ENCODE measurements around the gene PDE1A.

DNA sequence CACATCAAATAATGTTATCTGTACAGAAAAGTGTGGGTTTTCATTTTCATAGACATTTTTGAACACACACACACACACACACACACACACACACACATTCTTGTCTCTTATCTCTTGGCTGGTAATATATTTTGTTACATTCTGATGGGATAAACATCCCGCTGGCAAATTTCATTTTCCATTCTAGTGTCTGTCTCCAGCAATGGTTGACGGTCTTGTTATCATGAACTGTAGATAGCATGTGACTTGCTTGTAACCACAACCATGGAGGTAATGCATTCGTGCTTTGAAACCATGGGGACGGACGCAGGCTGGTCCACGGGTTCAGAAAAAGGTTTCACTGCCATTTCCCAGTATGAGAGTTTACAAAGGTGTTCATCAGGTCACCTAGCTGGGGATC is 284.8 kb downstream of the PDE1A start:
- TF ChIP-seq PHF8 (IDR thresholded peaks at IDR 0.05; ENCODE audit: borderline replicate concordance, low read depth) (no peak), POLR2A (IDR thresholded peaks at IDR 0.05; ENCODE audit: low read length) (no peak), RCOR1 (IDR thresholded peaks at IDR 0.05; ENCODE audit: low read depth, low read length) (no peak), RFX5 (IDR thresholded peaks at IDR 0.05) (no peak), RARB (CRISPR knock-in tag; IDR thresholded peaks at IDR 0.05) (no peak), BHLHE40 (IDR thresholded peaks at IDR 0.05; ENCODE audit: low read depth, low read length) (no peak), ZC3H11A (IDR thresholded peaks at IDR 0.05) (no peak), NFE2L2 (conservative IDR thresholded peaks at IDR 0.05; ENCODE audit: low read length) (no peak), ESRRA (IDR thresholded peaks at IDR 0.05; ENCODE audit: borderline replicate concordance, low read length) (no peak)
- TF ChIP-seq, protein P1, sequence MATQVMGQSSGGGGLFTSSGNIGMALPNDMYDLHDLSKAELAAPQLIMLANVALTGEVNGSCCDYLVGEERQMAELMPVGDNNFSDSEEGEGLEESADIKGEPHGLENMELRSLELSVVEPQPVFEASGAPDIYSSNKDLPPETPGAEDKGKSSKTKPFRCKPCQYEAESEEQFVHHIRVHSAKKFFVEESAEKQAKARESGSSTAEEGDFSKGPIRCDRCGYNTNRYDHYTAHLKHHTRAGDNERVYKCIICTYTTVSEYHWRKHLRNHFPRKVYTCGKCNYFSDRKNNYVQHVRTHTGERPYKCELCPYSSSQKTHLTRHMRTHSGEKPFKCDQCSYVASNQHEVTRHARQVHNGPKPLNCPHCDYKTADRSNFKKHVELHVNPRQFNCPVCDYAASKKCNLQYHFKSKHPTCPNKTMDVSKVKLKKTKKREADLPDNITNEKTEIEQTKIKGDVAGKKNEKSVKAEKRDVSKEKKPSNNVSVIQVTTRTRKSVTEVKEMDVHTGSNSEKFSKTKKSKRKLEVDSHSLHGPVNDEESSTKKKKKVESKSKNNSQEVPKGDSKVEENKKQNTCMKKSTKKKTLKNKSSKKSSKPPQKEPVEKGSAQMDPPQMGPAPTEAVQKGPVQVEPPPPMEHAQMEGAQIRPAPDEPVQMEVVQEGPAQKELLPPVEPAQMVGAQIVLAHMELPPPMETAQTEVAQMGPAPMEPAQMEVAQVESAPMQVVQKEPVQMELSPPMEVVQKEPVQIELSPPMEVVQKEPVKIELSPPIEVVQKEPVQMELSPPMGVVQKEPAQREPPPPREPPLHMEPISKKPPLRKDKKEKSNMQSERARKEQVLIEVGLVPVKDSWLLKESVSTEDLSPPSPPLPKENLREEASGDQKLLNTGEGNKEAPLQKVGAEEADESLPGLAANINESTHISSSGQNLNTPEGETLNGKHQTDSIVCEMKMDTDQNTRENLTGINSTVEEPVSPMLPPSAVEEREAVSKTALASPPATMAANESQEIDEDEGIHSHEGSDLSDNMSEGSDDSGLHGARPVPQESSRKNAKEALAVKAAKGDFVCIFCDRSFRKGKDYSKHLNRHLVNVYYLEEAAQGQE (IDR thresholded peaks at IDR 0.05): no peak
- TF ChIP-seq, protein P2, sequence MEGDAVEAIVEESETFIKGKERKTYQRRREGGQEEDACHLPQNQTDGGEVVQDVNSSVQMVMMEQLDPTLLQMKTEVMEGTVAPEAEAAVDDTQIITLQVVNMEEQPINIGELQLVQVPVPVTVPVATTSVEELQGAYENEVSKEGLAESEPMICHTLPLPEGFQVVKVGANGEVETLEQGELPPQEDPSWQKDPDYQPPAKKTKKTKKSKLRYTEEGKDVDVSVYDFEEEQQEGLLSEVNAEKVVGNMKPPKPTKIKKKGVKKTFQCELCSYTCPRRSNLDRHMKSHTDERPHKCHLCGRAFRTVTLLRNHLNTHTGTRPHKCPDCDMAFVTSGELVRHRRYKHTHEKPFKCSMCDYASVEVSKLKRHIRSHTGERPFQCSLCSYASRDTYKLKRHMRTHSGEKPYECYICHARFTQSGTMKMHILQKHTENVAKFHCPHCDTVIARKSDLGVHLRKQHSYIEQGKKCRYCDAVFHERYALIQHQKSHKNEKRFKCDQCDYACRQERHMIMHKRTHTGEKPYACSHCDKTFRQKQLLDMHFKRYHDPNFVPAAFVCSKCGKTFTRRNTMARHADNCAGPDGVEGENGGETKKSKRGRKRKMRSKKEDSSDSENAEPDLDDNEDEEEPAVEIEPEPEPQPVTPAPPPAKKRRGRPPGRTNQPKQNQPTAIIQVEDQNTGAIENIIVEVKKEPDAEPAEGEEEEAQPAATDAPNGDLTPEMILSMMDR (IDR thresholded peaks at IDR 0.05): no peak
- TF ChIP-seq, protein P3, sequence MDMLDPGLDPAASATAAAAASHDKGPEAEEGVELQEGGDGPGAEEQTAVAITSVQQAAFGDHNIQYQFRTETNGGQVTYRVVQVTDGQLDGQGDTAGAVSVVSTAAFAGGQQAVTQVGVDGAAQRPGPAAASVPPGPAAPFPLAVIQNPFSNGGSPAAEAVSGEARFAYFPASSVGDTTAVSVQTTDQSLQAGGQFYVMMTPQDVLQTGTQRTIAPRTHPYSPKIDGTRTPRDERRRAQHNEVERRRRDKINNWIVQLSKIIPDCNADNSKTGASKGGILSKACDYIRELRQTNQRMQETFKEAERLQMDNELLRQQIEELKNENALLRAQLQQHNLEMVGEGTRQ (IDR thresholded peaks at IDR 0.05): no peak
- TF ChIP-seq, protein P4, sequence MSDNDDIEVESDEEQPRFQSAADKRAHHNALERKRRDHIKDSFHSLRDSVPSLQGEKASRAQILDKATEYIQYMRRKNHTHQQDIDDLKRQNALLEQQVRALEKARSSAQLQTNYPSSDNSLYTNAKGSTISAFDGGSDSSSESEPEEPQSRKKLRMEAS (IDR thresholded peaks at IDR 0.05): no peak

All from A549 (cell line).